ENCODE results near the gene AGAP3. TPM values are rescaled to one million over a fixed set of nuclear protein-coding genes. Genes with fewer than 3 reads are reported as not detected.

The AGAP3 gene
- total and polyA plus RNA-seq, 2 of the 4 experiments (the other 2 are of a cell fraction) = 35.3 to 93.9 TPM

DNA sequence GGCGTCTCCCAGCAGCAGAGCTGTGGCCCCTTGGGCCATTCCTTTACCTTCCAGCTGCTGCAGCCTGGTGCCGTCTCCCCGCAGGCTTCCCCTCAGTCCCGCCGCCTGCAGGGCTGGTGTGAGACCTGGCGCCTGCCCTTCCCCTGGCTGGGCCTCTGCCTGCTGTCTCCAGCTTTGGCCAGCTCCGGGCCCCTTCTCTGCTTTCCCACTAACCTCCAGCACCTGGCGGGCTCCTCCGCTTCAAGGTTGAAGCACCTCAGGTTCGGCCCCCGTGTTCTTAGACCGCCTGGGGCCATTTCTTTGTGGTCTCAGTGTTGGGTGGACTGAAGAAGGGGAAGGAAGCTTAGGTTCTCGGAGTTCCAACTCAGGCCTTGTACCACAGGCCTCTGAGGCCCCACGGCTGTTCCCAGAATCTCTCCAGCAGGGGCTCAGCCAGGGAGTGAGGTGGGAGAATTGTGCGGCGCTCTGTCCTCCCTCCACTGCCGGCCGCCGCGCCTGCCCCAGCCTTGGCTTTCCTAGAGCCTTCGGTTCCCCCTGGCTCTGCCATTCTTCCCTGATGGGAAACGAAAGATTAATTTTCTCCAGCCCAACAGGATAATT lies 50.9 kb downstream of the AGAP3 start:
- H2AFZ ChIP-seq (replicated peaks; ENCODE audit: low read length, poor library complexity) = no peak overlapping the region
- H3K56ac ChIP-seq (ENCODE audit: extremely low read depth, insufficient read depth, low read length) = no peak overlapping the region
- TF ChIP-seq POLR2A (IDR thresholded peaks at IDR 0.05; ENCODE audit: low read depth, low read length) (no peak), MXI1 (IDR thresholded peaks at IDR 0.05; ENCODE audit: borderline replicate concordance, low read depth, low read length) (no peak), FOS (IDR thresholded peaks at IDR 0.05; ENCODE audit: low read depth, low read length) (no peak), MAZ (IDR thresholded peaks at IDR 0.05; ENCODE audit: borderline replicate concordance, low read depth, low read length) (no peak), CHD1 (IDR thresholded peaks at IDR 0.05; ENCODE audit: low read depth, low read length) (no peak)
- H3K9me1 ChIP-seq (ENCODE audit: insufficient read depth, low read length) = no peaks in the 10 kb centered on the region; the same call in 1 of the 2 replicates
- H2BK120ac ChIP-seq (ENCODE audit: low read depth, low read length) = no peak overlapping the region
- in situ Hi-C loops (cut with MboI; ENCODE audit: low sequenced_read_pairs) = no loop called here
- no peaks in the 10 kb centered on the region for H3K27me3 ChIP-seq (ENCODE audit: control insufficient read depth, insufficient read depth, low read length)
- dilution Hi-C loops (cut with HindIII; ENCODE audit: low sequenced_read_pairs, unreplicated experiment) = no loop called here
- no peak overlapping the region for H3K4me2 ChIP-seq (ENCODE audit: low read depth, low read length)
- H3K18ac ChIP-seq (ENCODE audit: low read depth, low read length) = no peak overlapping the region
- no peak overlapping the region for H3K9ac ChIP-seq (ENCODE audit: low read depth, low read length)
- no peak overlapping the region for H2BK15ac ChIP-seq (ENCODE audit: low read depth, low read length)
- intact Hi-C loops (cut with micrococcal nuclease) = no loop called here
- H2BK20ac ChIP-seq (ENCODE audit: low read depth, low read length) = no peak overlapping the region
- WGBS, 2 experiments (ENCODE audit: extremely low coverage in 2 of 2, insufficient read length in 1 of 2) = 78% methylated on average over 5 of the region's 22 CpGs; no CpG with 5 or more reads in 1 of the 2 experiments
- H2AK9ac ChIP-seq (replicated peaks; ENCODE audit: low read depth, low read length, poor library complexity) = peak overlapping the region; percentile 69
- H3K9me3 ChIP-seq (ENCODE audit: control insufficient read depth, insufficient read depth, low read length) = no peaks in the 10 kb centered on the region
- no peak overlapping the region for H3K4me3 ChIP-seq (ENCODE audit: insufficient read depth, low read depth, low read length)
- no peak overlapping the region for H4K91ac ChIP-seq (ENCODE audit: insufficient read depth, low read depth, low read length)
- H3K23ac ChIP-seq (ENCODE audit: low read depth, low read length) = no peak overlapping the region
- no peak overlapping the region for H4K8ac ChIP-seq (ENCODE audit: low read depth in 2 of 2, low read length in 2 of 2)
- peaks cover 3% of the 10 kb centered on the region; the same call in 1 of the 2 replicates for H4K20me1 ChIP-seq (ENCODE audit: insufficient read depth, low read length)
- POLR2A ChIA-PET (ENCODE audit: unreplicated experiment) = no interaction called here
- H4K5ac ChIP-seq (ENCODE audit: low read depth, low read length) = no peak overlapping the region
- BruUV-seq (replicated peaks) = no TSS peak
- no peak overlapping the region for H3K14ac ChIP-seq (replicated peaks; ENCODE audit: low read depth, low read length)
- peaks cover 0 to 4% of the 10 kb centered on the region in 2 experiments; a peak in 2 of 4 replicates for H3K79me1 ChIP-seq (ENCODE audit: low read depth in 1 of 2, low read length in 2 of 2)
- H3K27ac ChIP-seq (ENCODE audit: insufficient read depth, low read length) = no peak overlapping the region
- DNase-seq (no peak), ATAC-seq (ENCODE audit: low read depth) (no peak)
- no peaks in the 10 kb centered on the region for H3K4me1 ChIP-seq (ENCODE audit: control insufficient read depth, insufficient read depth, low read length)
- H3K36me3 ChIP-seq (ENCODE audit: control insufficient read depth, insufficient read depth, low read length) = peaks cover 78% of the 10 kb centered on the region
- H2AK5ac ChIP-seq (ENCODE audit: low read depth, low read length) = no peak overlapping the region
- CTCF ChIA-PET = no interaction called here
- no peak overlapping the region for H2BK5ac ChIP-seq (ENCODE audit: low read depth, low read length, poor library complexity, severe bottlenecking)
- H3K4ac ChIP-seq (ENCODE audit: low read depth, low read length) = no peak overlapping the region
